Activated T-helper 1 cell treated with anti-CD3 and anti-CD28 coated beads, Interleukin-2, amount 50 U/mL, for 16 hours (primary cell): Measurements from ENCODE around the gene FUT1.
A peak's percentile ranks its signal among the peaks of the same experiment; 100 is the strongest.
"Not testable (repeated sequence)": the region's sequence is repeated elsewhere in the genome, so short reads cannot be mapped to it uniquely, and the experiment has no call there.

Experiments
- DNase-seq, 2 donors: peaks; one replicate each; pipeline ENCODE4 v3.0.0-alpha.2; 2020; ENCODE audit warnings: low read depth in 1 of 2, low spot score in 1 of 2

Gene FUT1

GRCh38 chr19:48718106-48718505, 34.3 kb downstream of the FUT1 start:
- not testable (repeated sequence) for DNase-seq

- DNase-seq: no peak
These were observed 35.7 kb downstream of the FUT1 start for GRCh38 chr19:48716562-48717291.

GRCh38 chr19:48715681-48716171, 36.7 kb downstream of the FUT1 start:
- no peak for DNase-seq

- no peak for DNase-seq
These were observed 37.4 kb downstream of the FUT1 start for GRCh38 chr19:48714759-48715675.

- DNase-seq: peak; percentile 94 to 95
These were observed 38.3 kb downstream of the FUT1 start for GRCh38 chr19:48713864-48714755.

- DNase-seq: no peak
These were observed 39.2 kb downstream of the FUT1 start for GRCh38 chr19:48713041-48713863.

- no peak for DNase-seq
These were observed 41.3 kb downstream of the FUT1 start for GRCh38 chr19:48711106-48711662.

GRCh38 chr19:48708471-48708870, 44.0 kb downstream of the FUT1 start:
- DNase-seq: no peak

GRCh38 chr19:48705431-48705830, 47.0 kb downstream of the FUT1 start:
- DNase-seq: no peak

- DNase-seq: no peak
These were observed 49.1 kb downstream of the FUT1 start for GRCh38 chr19:48703316-48703715.

GRCh38 chr19:48702701-48703100, 49.7 kb downstream of the FUT1 start:
- no peak for DNase-seq

- no peak for DNase-seq
These were observed 54.4 kb downstream of the FUT1 start for GRCh38 chr19:48698046-48698445.
